ENCODE results near the gene PARS2.

The PARS2 gene

GRCh38 chr1:54721719-54722118 is 42.6 kb downstream of the PARS2 start:
- DNase-seq: no peak

GRCh38 chr1:54716299-54717047 is 47.9 kb downstream of the PARS2 start:
- no peak for DNase-seq

- peak; percentile 78 for DNase-seq
These were observed 48.6 kb downstream of the PARS2 start, which contains the start of gene TTC4 for GRCh38 chr1:54715493-54716298. TTC4 (plus strand) TSS chr1:54715861; CDS start chr1:54715909, 48 bp downstream.

- no peak for DNase-seq
These were observed 49.3 kb downstream of the PARS2 start for GRCh38 chr1:54714881-54715492.

DNA sequence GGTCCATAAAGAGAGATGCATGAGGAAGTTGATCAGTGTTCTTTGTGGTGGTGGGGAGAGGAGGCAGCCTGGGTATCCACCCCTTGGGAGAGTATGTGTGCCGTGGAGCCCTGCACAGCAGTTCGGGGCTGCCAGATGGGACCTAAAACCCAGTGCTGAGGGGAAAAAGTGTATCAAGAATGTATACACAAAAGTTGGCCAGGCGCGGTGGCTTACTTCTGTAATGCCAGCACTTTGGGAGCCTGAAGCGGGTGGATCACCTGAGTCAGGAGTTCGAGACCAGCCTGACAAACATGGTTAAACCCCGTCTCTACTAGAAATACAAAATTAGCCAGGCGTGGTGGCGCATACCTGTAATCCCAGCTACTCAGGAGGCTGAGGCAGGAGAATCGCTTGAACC is 52.8 kb downstream of the PARS2 start:
- DNase-seq: no peak

- no peak for DNase-seq
These were observed 53.5 kb downstream of the PARS2 start for GRCh38 chr1:54710841-54711240.

DNA sequence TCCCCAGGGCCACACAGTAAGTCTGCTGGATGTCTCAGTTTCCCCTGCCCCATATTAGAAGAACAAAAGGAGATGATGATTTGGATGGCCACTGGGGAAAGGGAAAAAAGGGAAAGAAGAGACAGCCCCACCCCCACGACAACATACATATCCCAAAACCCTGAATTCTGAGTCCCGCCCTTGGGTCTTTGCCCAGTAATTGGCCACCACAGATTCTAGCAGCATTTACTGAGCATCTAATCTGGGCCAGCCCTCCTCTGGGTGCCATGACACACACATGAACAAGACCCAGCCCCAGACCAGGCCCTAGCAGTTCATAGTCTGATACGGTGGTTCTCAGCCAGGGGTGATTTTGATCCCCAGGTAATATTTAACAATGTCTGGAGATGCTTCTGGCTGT is 53.9 kb downstream of the PARS2 start:
- DNase-seq: no peak

- DNase-seq: no peak
These were observed 54.6 kb downstream of the PARS2 start for GRCh38 chr1:54709547-54710292.

- no peak for DNase-seq
These were observed 55.9 kb downstream of the PARS2 start for GRCh38 chr1:54708385-54708784.

Measured in NCI-H146 (cell line).